Neural progenitor cell (in vitro differentiated cells): ENCODE data around the gene COPS7B. TPM values are rescaled to one million over a fixed set of nuclear protein-coding genes. Genes with fewer than 3 reads are reported as not detected.

Source experiments
- DNase-seq: peaks from one replicate; pipeline ENCODE4 v3.0.0-alpha.2; 2016; ENCODE audit warnings: low spot score
- H2AFZ ChIP-seq: fragments of 200-600 bp; sonication (generic); replicated peaks from 2 replicates; pipeline ENCODE4 v1.6.1; 2016; ENCODE audit warnings: antibody characterized with exemption
- H3F3A ChIP-seq: fragments of 200-600 bp; sonication (generic); 2 replicates; pipeline ENCODE4 v1.6.1; 2016; ENCODE audit warnings: antibody characterized with exemption, low read depth
- H3K27ac ChIP-seq: fragments of 200-600 bp; sonication (generic); 2 replicates; pipeline ENCODE4 v1.5.1; 2016; ENCODE audit warnings: mild to moderate bottlenecking
- H3K27me3 ChIP-seq: fragments of 200-600 bp; sonication (generic); 2 replicates; pipeline ENCODE4 v1.6.1; 2016; ENCODE audit warnings: mild to moderate bottlenecking, moderate library complexity
- H3K36me3 ChIP-seq: fragments of 200-600 bp; sonication (generic); 2 replicates; pipeline ENCODE4 v1.5.1; 2016
- H3K4me1 ChIP-seq: fragments of 200-600 bp; sonication (generic); 2 replicates; pipeline ENCODE4 v1.6.1; 2016; ENCODE audit warnings: mixed run types
- H3K4me2 ChIP-seq: fragments of 200-600 bp; sonication (generic); 2 replicates; pipeline ENCODE4 v1.6.1; 2016
- H3K4me3 ChIP-seq: fragments of 200-600 bp; sonication (generic); 2 replicates; pipeline ENCODE4 v1.5.1; 2016
- H3K79me2 ChIP-seq: fragments of 200-600 bp; sonication (generic); 2 replicates; pipeline ENCODE4 v1.6.1; 2016; ENCODE audit warnings: low read depth
- H3K9ac ChIP-seq: fragments of 200-600 bp; sonication (generic); 2 replicates; pipeline ENCODE4 v1.6.1; 2016
- H3K9me3 ChIP-seq: fragments of 200-600 bp; sonication (generic); 2 replicates; pipeline ENCODE4 v1.5.1; 2016; ENCODE audit warnings: low read depth
- H4K20me1 ChIP-seq: fragments of 200-600 bp; sonication (generic); 2 replicates; pipeline ENCODE4 v1.6.1; 2016; ENCODE audit warnings: low read depth
- H3K27ac Mint-ChIP-seq: 3 replicates; pipeline ENCODE4 v1.8.0; 2021; ENCODE audit warnings: mixed read lengths
- H3K27me3 Mint-ChIP-seq: 2 replicates; pipeline ENCODE4 v1.8.0; 2022; ENCODE audit warnings: low read depth, mild to moderate bottlenecking, inconsistent platforms, moderate library complexity, mixed read lengths; ENCODE audit not compliant: insufficient read depth
- H3K36me3 Mint-ChIP-seq: 3 replicates; pipeline ENCODE4 v1.8.0; 2021; ENCODE audit warnings: mixed read lengths
- H3K4me1 Mint-ChIP-seq: 3 replicates; pipeline ENCODE4 v1.8.0; 2021; ENCODE audit warnings: mixed read lengths
- H3K4me3 Mint-ChIP-seq: 3 replicates; pipeline ENCODE4 v1.8.0; 2021; ENCODE audit warnings: mild to moderate bottlenecking, moderate library complexity, mixed read lengths
- H3K9me3 Mint-ChIP-seq: 3 replicates; pipeline ENCODE4 v1.8.0; 2020; ENCODE audit warnings: mixed read lengths
- EZH2 ChIP-seq: fragments of 200-600 bp; sonication (generic); IDR thresholded peaks from 2 replicates; pipeline ENCODE4 v1.6.1; 2017; ENCODE audit warnings: antibody characterized with exemption, mild to moderate bottlenecking, moderate library complexity
- EZH2phosphoT487 ChIP-seq: fragments of 200-600 bp; sonication (generic); IDR thresholded peaks from 2 replicates; pipeline ENCODE4 v1.6.1; 2017; ENCODE audit warnings: antibody characterized with exemption
- total RNA-seq: library from RNA; depleted of rRNA; stranded (reverse); fragments of >200 nt; gene quantifications from 2 replicates; pipeline ENCODE4 v1.2.3, GENCODE V29; 2015; ENCODE audit warnings: low replicate concordance
- TF ChIP-seq, protein P1 (sequence below): fragments of 200-600 bp; sonication (generic); IDR thresholded peaks from 2 replicates; pipeline ENCODE4 v1.5.1; 2017; ENCODE audit warnings: antibody characterized with exemption, mild to moderate bottlenecking

The COPS7B gene
- total RNA-seq, result 56.1 and 63.3 TPM in 2 replicates

DNA sequence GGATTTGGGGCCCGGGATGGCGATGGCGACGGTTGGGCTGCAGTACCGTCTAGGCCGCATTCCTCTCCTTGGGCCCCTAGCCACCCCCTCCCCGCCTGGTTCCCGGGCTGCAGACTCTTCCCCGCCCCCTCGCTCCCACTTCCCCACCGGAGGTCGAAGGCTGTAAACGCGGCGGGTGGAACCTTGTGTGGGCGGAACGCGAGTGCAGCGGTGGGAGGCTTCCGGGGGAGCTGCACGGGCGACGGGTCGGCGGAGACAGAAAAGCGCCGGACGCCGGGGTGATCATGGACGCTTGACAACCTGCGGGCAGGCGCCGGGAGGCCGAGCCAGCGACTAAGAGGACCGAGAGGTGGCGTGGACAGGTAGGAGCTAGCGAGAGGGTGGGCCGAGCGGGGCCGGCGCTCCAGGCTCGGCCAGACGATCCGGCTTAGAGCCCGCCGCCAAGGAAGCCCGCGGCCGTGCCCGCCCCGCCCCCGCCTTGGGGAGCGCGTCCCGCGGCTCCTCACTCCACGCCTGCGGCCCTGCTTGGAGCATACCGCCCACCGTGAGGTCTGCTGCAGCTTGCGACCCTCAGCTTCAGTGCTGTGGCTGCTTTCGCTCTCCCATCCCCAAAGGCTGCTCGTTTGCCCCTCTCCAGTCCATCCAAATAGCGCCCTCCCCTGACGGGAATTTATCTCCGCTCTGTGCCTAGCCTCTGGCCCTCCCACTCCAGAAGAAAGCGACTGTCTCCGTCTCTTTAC lies at the start of gene COPS7B:
TSS of gene COPS7B (plus strand) at position 269 of the 740 bp plus-strand sequence. CDS start 2,126 bp downstream, outside the sequence.
- Mint-ChIP-seq H3K27ac (peak within 1 kb of the TSS; percentile 99), H3K4me1 (peaks cover 38% of the 10 kb centered on the region), H3K36me3 (peaks cover 4% of the 10 kb centered on the region), H3K4me3 (peak within 1 kb of the TSS; percentile 89), H3K9me3 (no peaks in the 10 kb centered on the region), H3K27me3 (peaks cover 4% of the 10 kb centered on the region)
- TF ChIP-seq, protein P1, sequence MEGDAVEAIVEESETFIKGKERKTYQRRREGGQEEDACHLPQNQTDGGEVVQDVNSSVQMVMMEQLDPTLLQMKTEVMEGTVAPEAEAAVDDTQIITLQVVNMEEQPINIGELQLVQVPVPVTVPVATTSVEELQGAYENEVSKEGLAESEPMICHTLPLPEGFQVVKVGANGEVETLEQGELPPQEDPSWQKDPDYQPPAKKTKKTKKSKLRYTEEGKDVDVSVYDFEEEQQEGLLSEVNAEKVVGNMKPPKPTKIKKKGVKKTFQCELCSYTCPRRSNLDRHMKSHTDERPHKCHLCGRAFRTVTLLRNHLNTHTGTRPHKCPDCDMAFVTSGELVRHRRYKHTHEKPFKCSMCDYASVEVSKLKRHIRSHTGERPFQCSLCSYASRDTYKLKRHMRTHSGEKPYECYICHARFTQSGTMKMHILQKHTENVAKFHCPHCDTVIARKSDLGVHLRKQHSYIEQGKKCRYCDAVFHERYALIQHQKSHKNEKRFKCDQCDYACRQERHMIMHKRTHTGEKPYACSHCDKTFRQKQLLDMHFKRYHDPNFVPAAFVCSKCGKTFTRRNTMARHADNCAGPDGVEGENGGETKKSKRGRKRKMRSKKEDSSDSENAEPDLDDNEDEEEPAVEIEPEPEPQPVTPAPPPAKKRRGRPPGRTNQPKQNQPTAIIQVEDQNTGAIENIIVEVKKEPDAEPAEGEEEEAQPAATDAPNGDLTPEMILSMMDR, result peak; percentile 74
- TF ChIP-seq EZH2 (no peak), EZH2phosphoT487 (peak; percentile 25)
- H3K27me3 ChIP-seq, result no peaks in the 10 kb centered on the region
- H3K27ac ChIP-seq, result peak within 1 kb of the TSS; percentile 92
- H4K20me1 ChIP-seq, result peaks cover 26% of the 10 kb centered on the region
- peaks cover 28% of the 10 kb centered on the region for H3K4me1 ChIP-seq
- H3K4me3 ChIP-seq, result peak within 1 kb of the TSS; percentile 90
- DNase-seq, result peak; percentile 93
- peak within 1 kb of the TSS; percentile 89 for H2AFZ ChIP-seq
- H3K79me2 ChIP-seq, result peaks cover 90% of the 10 kb centered on the region
- H3K4me2 ChIP-seq, result peak within 1 kb of the TSS; percentile 97
- peaks cover 27% of the 10 kb centered on the region for H3F3A ChIP-seq
- H3K9me3 ChIP-seq, result no peaks in the 10 kb centered on the region
- H3K36me3 ChIP-seq, result peaks cover 7% of the 10 kb centered on the region
- peak within 1 kb of the TSS; percentile 78 for H3K9ac ChIP-seq

DNA sequence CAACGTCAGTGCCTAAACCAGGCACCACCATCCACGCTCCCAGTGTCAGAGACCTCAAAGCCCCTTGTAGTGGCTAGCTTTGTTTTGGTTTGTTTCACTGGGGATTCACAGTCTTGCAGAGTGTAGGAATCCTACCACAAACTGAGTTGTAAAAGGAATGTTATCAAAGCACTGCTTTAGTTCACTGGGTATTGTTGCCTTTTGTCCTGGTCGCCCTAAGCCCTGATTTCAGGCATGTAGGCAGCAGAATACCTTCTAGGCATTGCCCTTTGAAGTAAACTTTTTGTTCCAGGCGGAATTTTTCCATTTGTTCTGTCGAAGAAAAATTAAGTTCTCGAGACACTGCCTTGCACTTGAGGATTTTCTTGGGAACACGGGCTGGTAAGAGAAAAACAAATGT lies 48.5 kb upstream of the COPS7B start:
- DNase-seq, result peak; percentile 83
- H4K20me1 ChIP-seq, result no peaks in the 10 kb centered on the region
- H3K27ac ChIP-seq, result peak overlapping the region; percentile 92
- H3K36me3 Mint-ChIP-seq, result peaks cover 17% of the 10 kb centered on the region
- peaks cover 2% of the 10 kb centered on the region for H3K27me3 Mint-ChIP-seq
- H3K9me3 Mint-ChIP-seq, result no peaks in the 10 kb centered on the region
- no peaks in the 10 kb centered on the region for H3K27me3 ChIP-seq
- H3K4me3 Mint-ChIP-seq, result no peak overlapping the region
- peak overlapping the region; percentile 5 for H3K4me3 ChIP-seq
- TF ChIP-seq, protein P1, result no peak
- TF ChIP-seq EZH2phosphoT487 (no peak), EZH2 (no peak)
- no peak overlapping the region for H3K9ac ChIP-seq
- peaks cover 21% of the 10 kb centered on the region for H3K4me1 Mint-ChIP-seq
- peak overlapping the region; percentile 64 for H3K4me2 ChIP-seq
- no peaks in the 10 kb centered on the region for H3K9me3 ChIP-seq
- H3K27ac Mint-ChIP-seq, result peak overlapping the region; percentile 26
- H3F3A ChIP-seq, result peaks cover 14% of the 10 kb centered on the region
- H3K79me2 ChIP-seq, result peaks cover 12% of the 10 kb centered on the region
- peaks cover 27% of the 10 kb centered on the region for H3K4me1 ChIP-seq
- no peaks in the 10 kb centered on the region for H3K36me3 ChIP-seq
- no peak overlapping the region for H2AFZ ChIP-seq

DNA sequence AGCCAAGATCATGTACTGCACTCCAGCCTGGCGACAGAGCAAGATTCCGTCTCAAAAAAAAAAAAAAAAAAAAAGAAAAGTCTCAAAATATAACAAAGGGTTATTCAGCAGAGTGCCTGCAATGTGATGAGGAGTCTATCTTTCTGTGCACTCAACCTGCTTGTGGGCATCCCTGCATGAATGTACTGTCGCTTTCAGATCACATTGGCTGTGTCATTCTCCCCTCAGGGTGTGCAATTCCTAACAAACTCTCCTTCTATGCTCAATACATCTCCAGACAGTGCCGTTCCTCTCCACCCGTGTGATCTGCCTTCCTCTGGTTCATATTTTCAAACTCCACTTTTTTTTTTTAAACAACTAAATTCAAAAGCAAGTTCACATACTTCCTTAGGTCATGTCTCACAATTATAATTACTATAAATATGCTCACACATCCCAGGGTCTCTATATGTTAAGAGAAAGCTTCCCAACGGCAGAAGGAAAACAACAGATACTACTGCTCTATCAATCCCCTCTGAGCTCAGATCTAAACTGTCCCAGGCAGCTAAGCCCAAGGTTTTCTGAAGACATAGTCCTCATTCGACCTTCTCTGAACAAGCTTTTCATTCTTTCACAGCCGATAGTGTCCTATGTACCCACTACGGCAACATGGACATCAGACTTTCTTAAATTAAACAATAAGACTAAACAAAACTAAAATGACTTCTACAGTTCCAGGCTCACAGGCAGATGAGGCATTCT lies 42.7 kb upstream of the COPS7B start:
- H3K9ac ChIP-seq, result no peak overlapping the region
- peaks cover 3% of the 10 kb centered on the region for H4K20me1 ChIP-seq
- H3K27me3 ChIP-seq, result no peaks in the 10 kb centered on the region
- no peaks in the 10 kb centered on the region for H3K36me3 ChIP-seq
- no peak for DNase-seq
- TF ChIP-seq, protein P1, result no peak
- peaks cover 12% of the 10 kb centered on the region for H3K79me2 ChIP-seq
- Mint-ChIP-seq H3K27ac (peak overlapping the region; percentile 19), H3K4me1 (peaks cover 46% of the 10 kb centered on the region), H3K4me3 (no peak overlapping the region), H3K36me3 (peaks cover 8% of the 10 kb centered on the region), H3K9me3 (no peaks in the 10 kb centered on the region), H3K27me3 (no peaks in the 10 kb centered on the region)
- no peak overlapping the region for H2AFZ ChIP-seq
- H3F3A ChIP-seq, result peaks cover 46% of the 10 kb centered on the region
- no peak overlapping the region for H3K4me3 ChIP-seq
- no peaks in the 10 kb centered on the region for H3K9me3 ChIP-seq
- peak overlapping the region; percentile 21 for H3K27ac ChIP-seq
- H3K4me1 ChIP-seq, result peaks cover 43% of the 10 kb centered on the region
- H3K4me2 ChIP-seq, result peak overlapping the region; percentile 6
